Sigmoid colon (tissue), 7 donors: Measurements from ENCODE around the gene PKLR. TPM values are rescaled to one million over a fixed set of nuclear protein-coding genes. Genes with fewer than 3 reads are reported as not detected.
A peak's percentile ranks its signal among the peaks of the same experiment; 100 is the strongest.

Experiments
- DNase-seq: peaks from one replicate; pipeline ENCODE4 v3.0.0-alpha.2; 2019
- H3K27ac ChIP-seq, 4 donors: fragments of 200-600 bp; sonication (generic); one replicate each; pipeline ENCODE4 v1.5.1; 2016 to 2019; ENCODE audit warnings: mild to moderate bottlenecking in 1 of 4
- H3K27me3 ChIP-seq, 3 donors: fragments of 200-600 bp; sonication (generic); one replicate each; pipeline ENCODE4 v1.5.1; 2019; ENCODE audit warnings: mild to moderate bottlenecking in 1 of 3
- H3K36me3 ChIP-seq, 4 donors: fragments of 200-600 bp; sonication (generic); one replicate each; pipeline ENCODE4 v1.5.1; 2016 to 2019
- H3K4me1 ChIP-seq, 4 donors: fragments of 200-600 bp; sonication (generic); one replicate each; pipeline ENCODE4 v1.5.1; 2017 to 2019
- H3K4me3 ChIP-seq, 4 donors: fragments of 200-600 bp; sonication (generic); one replicate each; pipeline ENCODE4 v1.5.1; 2017 to 2019; ENCODE audit warnings: mild to moderate bottlenecking in 2 of 4, moderate library complexity in 1 of 4
- H3K9me3 ChIP-seq, 4 donors: fragments of 200-600 bp in 3 of 4; sonication (generic) in 3 of 4; one replicate each; pipeline versions ENCODE4 v1.5.1 to v1.6.1; 2013 to 2019
- EP300 ChIP-seq, 4 donors: sonication (generic); formaldehyde crosslinking; IDR thresholded peaks; one replicate each; pipeline ENCODE4 v1.6.1; 2017; ENCODE audit warnings: antibody characterized with exemption in 4 of 4
- POLR2A ChIP-seq, 2 donors: fragments of 450-650 bp; IDR thresholded peaks; one replicate each; pipeline ENCODE4 v1.6.1; 2016; ENCODE audit warnings: antibody characterized with exemption in 2 of 2, mild to moderate bottlenecking in 2 of 2, moderate library complexity in 2 of 2
- POLR2AphosphoS5 ChIP-seq, 4 donors: sonication (generic); formaldehyde crosslinking; IDR thresholded peaks; one replicate each; pipeline ENCODE4 v1.6.1; 2017; ENCODE audit warnings: antibody characterized with exemption in 4 of 4
- WGBS, 2 donors: extraction: QIAGEN DNeasy Blood & Tissue Kit; methylation state at CpG; one replicate each; pipeline ENCODE4 v1.1.7; 2013; 5-methylcytosine and 5-hydroxymethylcytosine counted together
- intact Hi-C: fragments of 100-400 bp; cut with DNase I; formaldehyde crosslinking; loops from one replicate; pipeline ENCODE4 v1.15.1; 2023
- polyA plus RNA-seq, 3 donors: library from polyadenylated mRNA; stranded (reverse); fragments of 200-250 nt; gene quantifications; one replicate each; pipeline ENCODE4 v1.2.3, GENCODE V29; 2013
- total RNA-seq, 4 donors: library from RNA; depleted of rRNA; stranded (reverse); fragments of >200 nt; gene quantifications; one replicate each; pipeline ENCODE4 v1.1.0, GENCODE V29; 2016
- TF ChIP-seq, protein P1 (sequence below), 4 experiments: fragments of 450-650 bp in 3 of 4; fragments of 200-600 bp in 1 of 4; IDR thresholded peaks; one replicate each; pipeline ENCODE4 v1.5.1; 2016 to 2019; ENCODE audit warnings: antibody characterized with exemption in 4 of 4, mild to moderate bottlenecking in 3 of 4, moderate library complexity in 2 of 4
- donor health status: healthy with polysubstance abuse.
- donor health status: Bipolar disorder and iron deficiency.
- donor health status: healthy.

The PKLR gene
- total and polyA plus RNA-seq, 7 donors: under 0.01 to 0.69 (median 0.38) TPM; not detected in 4

DNA sequence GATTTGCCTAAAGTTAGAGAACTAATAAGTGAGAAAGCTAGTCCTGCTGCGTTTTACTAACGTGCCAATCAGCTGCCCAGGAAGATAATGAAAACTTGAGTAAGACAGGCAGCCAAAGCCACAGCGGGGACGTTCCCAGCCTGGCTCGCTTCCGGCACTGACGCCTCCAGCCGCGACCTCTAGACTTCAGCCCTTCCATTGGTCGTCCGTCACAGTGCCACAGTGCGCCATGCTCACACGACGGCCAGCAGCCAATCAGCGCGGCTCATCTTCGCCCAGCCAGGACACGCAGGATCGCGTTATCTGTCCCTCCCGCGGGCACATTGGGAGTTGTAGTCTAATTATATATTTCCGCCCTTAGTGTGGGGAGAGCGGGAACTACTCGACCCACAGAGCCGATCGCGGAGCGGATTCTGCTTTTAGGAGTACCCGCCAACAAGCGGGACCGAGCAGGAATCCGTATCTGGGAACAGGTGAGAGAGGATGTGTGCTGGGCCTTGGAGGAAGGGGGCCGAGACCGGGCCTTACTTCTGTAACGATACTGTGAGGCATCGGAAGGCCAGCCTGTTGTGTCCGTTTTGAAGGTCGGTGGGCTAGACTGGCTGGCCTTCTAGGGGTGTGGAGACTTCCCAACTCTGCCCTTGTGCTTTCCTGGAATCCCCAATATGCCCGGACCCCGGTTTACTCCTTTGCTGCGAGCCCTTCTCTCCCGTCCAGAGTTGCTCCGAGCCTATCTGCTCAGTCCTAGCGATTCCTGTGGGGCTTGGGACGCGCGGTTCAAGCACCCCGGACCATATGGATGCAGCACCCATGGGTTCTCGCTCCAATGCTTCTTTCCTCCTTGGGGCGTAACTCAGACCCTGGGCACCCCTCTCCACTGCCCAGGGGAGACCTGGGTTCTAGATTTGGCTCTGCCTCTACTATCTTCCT, 7.5 kb upstream of the PKLR start, which contains the start of gene FDPS:
FDPS (plus strand) TSS at position 374 of the 930 bp plus-strand sequence. CDS start 924 bp downstream, outside the sequence.
- no peaks in the 10 kb centered on the region for H3K27me3 ChIP-seq
- H3K4me1 ChIP-seq: peaks cover 0 to 26% (median 19%) of the 10 kb centered on the region in 4 donors
- H3K27ac ChIP-seq: peak within 1 kb of the TSS; percentile 88 to 91 (median 90)
- intact Hi-C loops: loop anchor here (2.0 kb wide), 1 partner anchor 54 kb away; the partner anchor contains the start of gene ENTREP3
- H3K9me3 ChIP-seq: no peaks in the 10 kb centered on the region
- WGBS, 2 donors: 0% methylated on average over 51 of the region's 51 CpGs
- peaks cover 0 to 27% (median 3%) of the 10 kb centered on the region in 4 donors for H3K36me3 ChIP-seq
- TF ChIP-seq, protein P1, sequence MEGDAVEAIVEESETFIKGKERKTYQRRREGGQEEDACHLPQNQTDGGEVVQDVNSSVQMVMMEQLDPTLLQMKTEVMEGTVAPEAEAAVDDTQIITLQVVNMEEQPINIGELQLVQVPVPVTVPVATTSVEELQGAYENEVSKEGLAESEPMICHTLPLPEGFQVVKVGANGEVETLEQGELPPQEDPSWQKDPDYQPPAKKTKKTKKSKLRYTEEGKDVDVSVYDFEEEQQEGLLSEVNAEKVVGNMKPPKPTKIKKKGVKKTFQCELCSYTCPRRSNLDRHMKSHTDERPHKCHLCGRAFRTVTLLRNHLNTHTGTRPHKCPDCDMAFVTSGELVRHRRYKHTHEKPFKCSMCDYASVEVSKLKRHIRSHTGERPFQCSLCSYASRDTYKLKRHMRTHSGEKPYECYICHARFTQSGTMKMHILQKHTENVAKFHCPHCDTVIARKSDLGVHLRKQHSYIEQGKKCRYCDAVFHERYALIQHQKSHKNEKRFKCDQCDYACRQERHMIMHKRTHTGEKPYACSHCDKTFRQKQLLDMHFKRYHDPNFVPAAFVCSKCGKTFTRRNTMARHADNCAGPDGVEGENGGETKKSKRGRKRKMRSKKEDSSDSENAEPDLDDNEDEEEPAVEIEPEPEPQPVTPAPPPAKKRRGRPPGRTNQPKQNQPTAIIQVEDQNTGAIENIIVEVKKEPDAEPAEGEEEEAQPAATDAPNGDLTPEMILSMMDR (IDR thresholded peaks at IDR 0.05): peak in 2 of 4 experiments; percentile 18 to 29
- peak; percentile 31 to 66 for TF ChIP-seq POLR2A (IDR thresholded peaks at IDR 0.05)
- TF ChIP-seq POLR2AphosphoS5 (IDR thresholded peaks at IDR 0.05): peak; percentile 80 to 94 (median 87)
- TF ChIP-seq EP300 (IDR thresholded peaks at IDR 0.05): no peak
- peak; percentile 100 for DNase-seq
- H3K4me3 ChIP-seq: peak within 1 kb of the TSS; percentile 57 to 89 (median 78)

DNA sequence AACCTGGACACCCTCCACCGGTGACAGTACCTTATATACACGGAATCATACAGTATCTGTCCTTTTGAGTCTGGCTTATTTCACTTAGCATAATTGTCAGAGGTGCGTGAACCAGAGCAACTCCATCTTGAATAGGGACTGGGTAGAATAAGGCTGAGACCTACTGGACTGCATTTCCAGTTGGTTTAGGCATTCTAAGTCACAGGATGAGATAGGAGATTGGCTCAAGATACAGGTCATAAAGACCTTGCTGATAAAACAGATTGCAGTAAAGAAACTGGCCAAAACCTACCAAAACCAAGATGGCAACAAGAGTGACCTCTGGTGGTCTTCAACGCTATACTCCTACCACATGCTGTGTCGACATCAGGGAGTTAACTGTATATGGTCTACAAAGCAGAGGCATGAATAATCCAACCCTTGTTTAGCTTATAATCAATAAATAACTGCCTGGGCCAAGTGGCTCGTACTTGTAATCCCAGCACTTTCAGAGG, 6.1 kb upstream of the PKLR start:
- H3K4me3 ChIP-seq: no peak overlapping the region
- H3K9me3 ChIP-seq: no peaks in the 10 kb centered on the region
- H3K4me1 ChIP-seq: peaks cover 0 to 26% (median 19%) of the 10 kb centered on the region in 4 donors
- peak overlapping the region in 1 of 4 donors; percentile 88 for H3K27ac ChIP-seq
- no peaks in the 10 kb centered on the region for H3K27me3 ChIP-seq
- TF ChIP-seq POLR2A (IDR thresholded peaks at IDR 0.05): no peak
- TF ChIP-seq, protein P1 (IDR thresholded peaks at IDR 0.05): peak in 2 of 4 experiments; percentile 11 to 27
- no peak for DNase-seq
- 59 to 82% methylated on average over 6 of the region's 6 CpGs for WGBS, 2 donors
- intact Hi-C loops: loop anchor here (2.0 kb wide), 1 partner anchor 28 kb away; no protein-coding TSS in a partner anchor
- peaks cover 0 to 12% (median 0%) of the 10 kb centered on the region in 4 donors for H3K36me3 ChIP-seq

DNA sequence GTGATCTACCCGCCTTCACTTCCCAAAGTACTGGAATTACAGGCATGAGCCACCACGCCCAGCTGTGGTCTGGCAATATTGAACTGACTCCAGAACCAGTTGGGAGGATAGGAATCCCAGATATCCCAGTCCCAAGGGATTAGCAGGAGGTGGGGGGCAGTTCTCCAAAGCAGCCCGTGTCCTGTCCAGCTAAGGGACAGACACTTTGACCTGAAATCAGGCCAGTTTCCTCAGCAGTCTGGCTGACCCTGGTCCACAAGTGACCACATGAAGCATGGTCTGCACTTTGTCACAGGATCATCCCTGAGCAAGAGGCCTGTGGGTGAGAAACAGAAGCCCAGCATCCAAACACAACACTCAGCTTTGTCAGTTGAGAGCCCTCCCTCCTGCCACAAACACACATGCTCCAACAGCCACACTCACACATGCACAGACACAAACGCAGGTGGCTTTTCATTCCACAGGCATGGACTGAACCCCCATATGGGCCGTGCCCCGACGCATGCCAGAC, 4.7 kb upstream of the PKLR start:
- intact Hi-C loops: loop anchor here (2.0 kb wide), 1 partner anchor 27 kb away; no protein-coding TSS in a partner anchor
- 73 to 80% methylated on average over 7 of the region's 7 CpGs for WGBS, 2 donors
- H3K27ac ChIP-seq: no peak overlapping the region

DNA sequence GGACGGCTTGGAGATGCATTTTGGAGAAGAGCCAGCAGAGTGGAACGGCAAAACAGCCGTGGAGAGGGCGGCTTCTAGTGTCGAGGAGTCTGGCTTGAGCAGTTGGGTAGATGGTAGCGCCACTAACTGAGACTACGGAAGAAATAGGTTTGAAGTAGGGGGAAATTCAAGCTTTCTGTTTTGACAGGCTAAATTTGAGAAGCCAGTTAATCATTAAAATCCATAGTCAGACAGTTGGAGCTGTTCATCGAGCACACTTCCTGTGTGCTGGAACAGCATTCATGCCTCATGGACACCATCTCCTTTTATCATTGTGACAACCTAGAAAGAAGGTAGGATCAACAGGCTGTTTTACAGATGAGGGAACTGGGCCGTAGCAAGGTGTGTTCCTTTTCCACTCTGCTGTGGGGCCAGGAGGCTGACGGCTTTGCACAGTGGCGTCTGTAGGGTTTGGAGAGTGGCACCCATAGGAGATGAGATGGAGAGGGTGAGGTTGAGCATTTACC, 3.4 kb upstream of the PKLR start:
- Histone ChIP-seq H3K27me3 (no peaks in the 10 kb centered on the region), H3K27ac (no peak overlapping the region), H3K4me1 (peaks cover 0 to 16% (median 9%) of the 10 kb centered on the region in 4 donors), H3K36me3 (no peaks in the 10 kb centered on the region), H3K4me3 (no peak overlapping the region), H3K9me3 (no peaks in the 10 kb centered on the region)
- WGBS, 2 donors: 29 to 71% methylated on average over 11 of the region's 11 CpGs
- intact Hi-C loops: no loop called here
- DNase-seq: no peak
- TF ChIP-seq POLR2AphosphoS5 (IDR thresholded peaks at IDR 0.05): no peak

More for the DNA sequence above, 4.7 kb upstream of the PKLR start:
- no peak for DNase-seq
- Histone ChIP-seq H3K27me3 (no peaks in the 10 kb centered on the region), H3K36me3 (peaks cover 0 to 4% (median 0%) of the 10 kb centered on the region in 4 donors), H3K9me3 (no peaks in the 10 kb centered on the region), H3K4me3 (no peak overlapping the region), H3K4me1 (peaks cover 0 to 25% (median 19%) of the 10 kb centered on the region in 4 donors)
- TF ChIP-seq POLR2A (IDR thresholded peaks at IDR 0.05): no peak
- TF ChIP-seq, protein P1 (IDR thresholded peaks at IDR 0.05): no peak
- TF ChIP-seq POLR2AphosphoS5 (IDR thresholded peaks at IDR 0.05): no peak
- no peak for TF ChIP-seq EP300 (IDR thresholded peaks at IDR 0.05)
